ENCODE data around the gene MUC13.

DNA sequence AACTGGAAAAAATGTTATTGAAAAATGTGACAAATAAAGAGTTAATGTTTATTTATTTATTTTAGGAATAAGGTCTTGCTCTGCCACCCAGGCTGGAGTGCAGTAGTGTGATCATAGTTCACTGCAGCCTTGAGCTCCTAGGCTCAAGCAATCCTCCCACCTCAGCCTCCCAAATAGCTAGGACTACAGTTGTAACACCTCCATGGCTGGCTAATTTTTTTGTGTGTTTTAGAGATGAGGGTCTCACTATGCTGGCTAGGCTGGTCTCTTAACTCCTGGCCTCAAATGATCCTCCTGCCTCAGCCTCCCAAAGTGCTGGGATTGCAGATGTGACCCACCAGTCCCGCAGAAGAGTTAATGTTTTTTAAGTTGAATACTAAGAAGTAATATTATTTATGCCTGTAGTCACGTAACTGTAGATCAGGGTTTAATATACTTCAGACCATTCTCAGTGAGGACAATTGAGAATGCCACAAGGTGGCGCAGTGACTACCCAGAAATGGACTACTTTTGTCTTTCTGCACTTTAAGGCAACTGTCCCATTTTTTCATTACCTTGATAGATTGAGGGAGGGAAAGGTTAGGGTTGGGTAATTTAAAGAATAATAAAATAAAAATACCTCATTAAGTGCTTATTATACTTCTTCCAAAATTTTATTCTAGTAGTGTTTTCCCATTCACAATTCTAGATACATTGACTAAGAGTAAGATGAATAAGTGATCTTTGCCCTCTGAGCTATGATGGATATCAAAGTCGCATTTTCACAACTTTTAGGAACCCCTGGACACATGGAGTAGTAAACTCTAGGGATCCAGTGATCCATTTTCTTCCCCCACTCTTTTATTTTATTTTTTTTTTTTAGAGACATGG, 6.0 kb downstream of the MUC13 start:
- TF ChIP-seq POLR2A (IDR thresholded peaks at IDR 0.05) (no peak), EP300 (IDR thresholded peaks at IDR 0.05) (no peak)

Measured in stomach (tissue), 4 donors.